GM12891 (cell line): ENCODE measurements around the gene ZNF780B.

Experiments
- POLR2A ChIP-seq: IDR thresholded peaks from 2 replicates; pipeline ENCODE4 v1.6.1; 2011; ENCODE audit warnings: low read depth, low read length, control low read depth
- POLR2AphosphoS5 ChIP-seq: IDR thresholded peaks from 2 replicates; pipeline ENCODE4 v1.6.1; 2011; ENCODE audit warnings: low read depth, low read length, control low read depth

- TF ChIP-seq POLR2A (no peak), POLR2AphosphoS5 (no peak)
Observed at GRCh38 chr19:40070058-40070457, 14.0 kb upstream of the ZNF780B start.
